HepG2 (cell line): ENCODE results near the gene PHRF1. TPM values are rescaled to one million over a fixed set of nuclear protein-coding genes. Genes with fewer than 3 reads are reported as not detected.
A peak's percentile ranks its signal among the peaks of the same experiment; 100 is the strongest.

Experiments
- ATAC-seq: fragments of 200-7000 bp; cut with Tn5 transposase; 3 replicates; pipeline ENCODE4 v1.9.1; 2020; ENCODE audit warnings: mild to moderate bottlenecking, moderate library complexity
- BruUV-seq: library from RNA; stranded (reverse); fragments of 400-500 nt; replicated peaks from 2 replicates; lab custom pipeline; 2021; lab: Mats Ljungman, UMichigan
- CTCF ChIA-PET: fragments of 300-600 bp; formaldehyde crosslinking; extraction: SDS; loops from one replicate; lab custom pipeline; 2021; ENCODE audit warnings: low total read pairs, inconsistent platforms, low intra/inter-chr PET ratio; lab: Yijun Ruan, JAX
- POLR2A ChIA-PET: fragments of 350-600 bp; sonication (Branson Sonifier 250); formaldehyde crosslinking; loops from one replicate; lab custom pipeline; 2020; ENCODE audit warnings: antibody characterized with exemption, inconsistent platforms; lab: Yijun Ruan, JAX
- DNase-seq: peaks from one replicate; pipeline ENCODE4 v3.0.0-alpha.2; 2015; ENCODE audit warnings: low spot score
- FAIRE-seq: peaks from 3 replicates; lab custom pipeline; 2011; peaks lifted over from hg19 to GRCh38; lab: Jason Lieb, UNC
- H2AFZ ChIP-seq: one replicate; pipeline ENCODE4 v1.6.1; 2011; ENCODE audit warnings: low read length, inconsistent platforms
- H3K27ac ChIP-seq: fragments of 300-600 bp; 3 replicates; pipeline ENCODE4 v1.8.0; 2011; ENCODE audit warnings: mixed run types, mild to moderate bottlenecking, mixed read lengths, low read length, inconsistent platforms; ENCODE audit not compliant: insufficient read depth; ENCODE audit errors: extremely low read length
- H3K27me3 ChIP-seq, 2 experiments: fragments of 200-600 bp in 1 of 2; 2 replicates in 1 of 2; 3 replicates in 1 of 2; pipeline versions ENCODE4 v1.6.0 to v1.8.0; 2011; ENCODE audit warnings: low read length in 2 of 2, mild to moderate bottlenecking in 2 of 2, moderate library complexity in 2 of 2, inconsistent platforms in 1 of 2; ENCODE audit not compliant: insufficient read depth in 2 of 2, control insufficient read depth in 1 of 2
- H3K36me3 ChIP-seq, 2 experiments: fragments of 200-600 bp in 1 of 2; replicated peaks in 1 of 2; 2 replicates in 1 of 2; 3 replicates in 1 of 2; pipeline versions ENCODE4 v1.5.1 to v1.8.0; 2011; ENCODE audit warnings: low read length in 2 of 2, inconsistent platforms in 1 of 2; ENCODE audit not compliant: insufficient read depth in 2 of 2, control insufficient read depth in 1 of 2
- H3K4me1 ChIP-seq: 2 replicates; pipeline ENCODE4 v1.5.1; 2012; ENCODE audit warnings: low read length, inconsistent platforms; ENCODE audit not compliant: insufficient read depth
- H3K4me2 ChIP-seq: 2 replicates; pipeline ENCODE4 v1.6.0; 2011; ENCODE audit warnings: low read depth, low read length, inconsistent platforms
- H3K4me3 ChIP-seq, 3 experiments: fragments of 200-600 bp in 1 of 3; sonication (generic), shearing (Covaris generic) in 1 of 3; replicated peaks in 1 of 3; 2 replicates each; pipeline ENCODE4 v1.5.1; 2011 to 2016; ENCODE audit warnings: low read length in 3 of 3, inconsistent platforms in 2 of 3, low read depth in 2 of 3, mild to moderate bottlenecking in 2 of 3, control low read depth in 1 of 3, mixed read lengths in 1 of 3; ENCODE audit not compliant: insufficient read depth in 1 of 3
- H3K79me2 ChIP-seq: one replicate; pipeline ENCODE4 v1.6.1; 2011; ENCODE audit warnings: low read length, inconsistent platforms; ENCODE audit not compliant: insufficient read depth
- H3K9ac ChIP-seq: 2 replicates; pipeline ENCODE4 v1.6.0; 2011; ENCODE audit warnings: mild to moderate bottlenecking, low read depth, low read length, inconsistent platforms; ENCODE audit not compliant: insufficient read depth
- H3K9me3 ChIP-seq: 2 replicates; pipeline ENCODE4 v1.5.1; 2012; ENCODE audit warnings: mild to moderate bottlenecking, low read length
- H4K20me1 ChIP-seq: 2 replicates; pipeline ENCODE4 v1.6.0; 2011; ENCODE audit warnings: inconsistent platforms, mild to moderate bottlenecking, low read length, moderate library complexity; ENCODE audit not compliant: insufficient read depth
- AKAP8 ChIP-seq: sonication (generic); formaldehyde crosslinking; IDR thresholded peaks from 2 replicates; pipeline ENCODE4 v1.5.1; 2020; ENCODE audit warnings: mild to moderate bottlenecking, missing genetic modification reagents
- FOXJ3 ChIP-seq: sonication (generic); formaldehyde crosslinking; IDR thresholded peaks from 2 replicates; pipeline ENCODE4 v1.4.0; 2020; ENCODE audit warnings: missing genetic modification reagents, mild to moderate bottlenecking, borderline replicate concordance
- HDAC2 ChIP-seq: sonication (generic); formaldehyde crosslinking; IDR thresholded peaks from 2 replicates; pipeline ENCODE4 v1.4.0; 2020; ENCODE audit warnings: missing genetic modification reagents
- HMG20A ChIP-seq: IDR thresholded peaks from 2 replicates; pipeline ENCODE4 v1.6.1; 2016; ENCODE audit warnings: borderline replicate concordance
- HNF4A ChIP-seq: sonication (generic); formaldehyde crosslinking; IDR thresholded peaks from 2 replicates; pipeline ENCODE4 v1.4.0; 2020; ENCODE audit warnings: missing genetic modification reagents
- KAT8 ChIP-seq: IDR thresholded peaks from 2 replicates; pipeline ENCODE4 v1.6.1; 2016; ENCODE audit warnings: missing genetic modification reagents, missing compliant biosample characterization
- MXD4 ChIP-seq: IDR thresholded peaks from 2 replicates; pipeline ENCODE4 v1.6.1; 2016; ENCODE audit warnings: mild to moderate bottlenecking, missing biosample characterization, missing genetic modification reagents
- MXI1 ChIP-seq: IDR thresholded peaks from 3 replicates; pipeline ENCODE4 v1.6.1; 2012; ENCODE audit warnings: low read depth, low read length, inconsistent platforms, borderline replicate concordance
- PHF21A ChIP-seq: sonication (generic); formaldehyde crosslinking; IDR thresholded peaks from 2 replicates; pipeline ENCODE4 v1.5.0; 2020; ENCODE audit warnings: mild to moderate bottlenecking, missing genetic modification reagents
- RAD21 ChIP-seq: fragments of 450-650 bp; formaldehyde crosslinking; IDR thresholded peaks from 2 replicates; pipeline ENCODE4 v1.5.0; 2020; ENCODE audit warnings: mild to moderate bottlenecking
- RXRB ChIP-seq: IDR thresholded peaks from 2 replicates; pipeline ENCODE4 v1.6.1; 2016; ENCODE audit warnings: borderline replicate concordance, missing genetic modification reagents, missing compliant biosample characterization
- SKI ChIP-seq: fragments of 450-650 bp; IDR thresholded peaks from one replicate; pipeline ENCODE4 v1.6.1; 2018; ENCODE audit warnings: mild to moderate bottlenecking; ENCODE audit not compliant: partially characterized antibody
- SMC3 ChIP-seq: IDR thresholded peaks from 2 replicates; pipeline ENCODE4 v1.6.1; 2011; ENCODE audit warnings: low read length, improper control_type of control experiment
- UBTF ChIP-seq: sonication (generic); formaldehyde crosslinking; IDR thresholded peaks from 2 replicates; pipeline ENCODE4 v1.4.0; 2020; ENCODE audit warnings: mild to moderate bottlenecking, missing genetic modification reagents
- ZBTB7B ChIP-seq: sonication (generic); formaldehyde crosslinking; IDR thresholded peaks from 2 replicates; pipeline ENCODE4 v1.4.0; 2020; ENCODE audit warnings: missing genetic modification reagents
- ZFX ChIP-seq: sonication (generic); formaldehyde crosslinking; IDR thresholded peaks from 2 replicates; pipeline ENCODE4 v1.4.0; 2020; ENCODE audit warnings: mild to moderate bottlenecking, low read depth, missing genetic modification reagents, moderate library complexity
- ZFY ChIP-seq: sonication (generic); formaldehyde crosslinking; IDR thresholded peaks from 2 replicates; pipeline ENCODE4 v1.4.0; 2020; ENCODE audit warnings: missing genetic modification reagents
- ZNF12 ChIP-seq: sonication (generic); formaldehyde crosslinking; IDR thresholded peaks from 2 replicates; pipeline ENCODE4 v1.5.0; 2020; ENCODE audit warnings: missing genetic modification reagents
- ZNF33B ChIP-seq: sonication (generic); formaldehyde crosslinking; IDR thresholded peaks from 2 replicates; pipeline ENCODE4 v1.5.1; 2020; ENCODE audit warnings: mild to moderate bottlenecking, missing genetic modification reagents
- ZNF800 ChIP-seq: sonication (generic); formaldehyde crosslinking; IDR thresholded peaks from 2 replicates; pipeline ENCODE4 v1.4.0; 2020; ENCODE audit warnings: missing genetic modification reagents
- ZSCAN21 ChIP-seq: sonication (generic); formaldehyde crosslinking; IDR thresholded peaks from 2 replicates; pipeline ENCODE4 v1.8.0; 2022; ENCODE audit warnings: mild to moderate bottlenecking, missing genetic modification reagents, moderate library complexity, borderline replicate concordance
- WGBS: methylation state at CpG from one replicate; pipeline ENCODE4 v1.1.6; 2017; ENCODE audit warnings: low lambda C conversion rate; 5-methylcytosine and 5-hydroxymethylcytosine counted together
- in situ Hi-C: cut with HindIII; loops from 2 replicates; pipeline ENCODE4 v1.10.0; 2017; ENCODE audit warnings: low pct_unique_long_range_greater_than_20kb; ENCODE audit not compliant: extremely low pct_ligation_motif_present
- intact Hi-C: fragments of 100-400 bp; cut with micrococcal nuclease; formaldehyde crosslinking; loops from one replicate; pipeline ENCODE4 v1.10.0; 2022; ENCODE audit not compliant: unreplicated experiment
- polyA plus RNA-seq, 8 experiments: library from polyadenylated mRNA; depleted of rRNA in 3 of 8; stranded (reverse) in 7 of 8; unstranded in 1 of 8; fragments of >200 nt; fragmentation: Illumina TruSeq in 4 of 8; extraction: Trizol in 4 of 8; gene quantifications; 2 replicates each; pipeline versions ENCODE4 v1.2.1 to v1.2.3, GENCODE V29; 2011 to 2016; ENCODE audit warnings: low read depth in 4 of 8, missing spikeins in 1 of 8, mixed read lengths in 1 of 8; ENCODE audit not compliant: insufficient read depth in 1 of 8
- total RNA-seq, 5 experiments: library from RNA; depleted of rRNA; stranded (reverse); fragments of >200 nt; fragmentation: Illumina TruSeq; extraction: Trizol; gene quantifications; 2 replicates each; pipeline ENCODE4 v1.2.3, GENCODE V29; 2016; ENCODE audit warnings: low read depth in 1 of 5

Gene PHRF1
- total and polyA plus RNA-seq, 2 of the 13 experiments (the other 11 are each of a cell fraction or from before 2014, with no cell fraction given) = 8.2 to 16.7 TPM

GRCh38 chr11:655036-655726, 78.9 kb downstream of the PHRF1 start:
- WGBS = 12% methylated on average over 12 of the region's 30 CpGs
- peak overlapping the region; percentile 23; the same call in 1 of the 2 replicates for H3K9ac ChIP-seq
- H3K4me2 ChIP-seq = peak overlapping the region; percentile 69
- BruUV-seq = no TSS peak
- in situ Hi-C loops = loop anchor here (5.0 kb wide), 1 partner anchor 72 kb away; no protein-coding TSS in a partner anchor
- ATAC-seq = peak; percentile 92
- no peak overlapping the region for H2AFZ ChIP-seq
- peak overlapping the region in 1 of 3 experiments; percentile 39; a peak in 1 of 6 replicates for H3K4me3 ChIP-seq
- peaks cover 47% of the 10 kb centered on the region for H3K4me1 ChIP-seq
- no peaks in the 10 kb centered on the region for H3K79me2 ChIP-seq
- H4K20me1 ChIP-seq = peaks cover 13% of the 10 kb centered on the region; the same call in 1 of the 2 replicates
- H3K27ac ChIP-seq = peak overlapping the region; percentile 78
- CTCF ChIA-PET = no interaction called here
- H3K9me3 ChIP-seq = no peaks in the 10 kb centered on the region
- no peaks in the 10 kb centered on the region for H3K27me3 ChIP-seq
- DNase-seq = peak; percentile 90
- intact Hi-C loops = loop anchor here (10.0 kb wide), 1 partner anchor 50 kb away; the partner anchor contains the start of gene EPS8L2
- peaks cover 12 to 29% of the 10 kb centered on the region in 2 experiments; a peak in 4 of 5 replicates for H3K36me3 ChIP-seq
- peak; percentile 86 for FAIRE-seq
- POLR2A ChIA-PET = interaction anchor here (0.7 to 2.0 kb wide), 15 partner anchors 14 to 164 kb away, joined by 3 to 9 read pairs (median 4); partner anchors contain the start of genes DEAF1, GATD1, PHRF1 and PIDD1
- TF ChIP-seq ZNF12 (CRISPR knock-in tag) = 0 out of 2 replicates have a peak, but pooled peaks have one; percentile 36
- TF ChIP-seq HDAC2 (CRISPR knock-in tag) = peak; percentile 58; the same call in 1 of the 2 replicates
- peak; percentile 72; the same call in 1 of the 3 replicates for TF ChIP-seq MXI1
- TF ChIP-seq KAT8 = 0 out of 2 replicates have a peak, but pooled peaks have one; percentile 38
- TF ChIP-seq ZFY (CRISPR knock-in tag) = peak; percentile 75
- 0 out of 2 replicates have a peak, but pooled peaks have one; percentile 25 for TF ChIP-seq AKAP8 (CRISPR knock-in tag)
- TF ChIP-seq ZFX = peak; percentile 86
- TF ChIP-seq RAD21 (CRISPR knock-in tag) = peak; percentile 23; the same call in 1 of the 2 replicates
- TF ChIP-seq HNF4A (CRISPR knock-in tag) = peak; percentile 46
- TF ChIP-seq ZNF800 = peak; percentile 27; the same call in 1 of the 2 replicates
- peak; percentile 84 for TF ChIP-seq UBTF (CRISPR knock-in tag)
- TF ChIP-seq ZBTB7B (CRISPR knock-in tag) = 0 out of 2 replicates have a peak, but pooled peaks have one; percentile 62
- 0 out of 2 replicates have a peak, but pooled peaks have one; percentile 22 for TF ChIP-seq PHF21A (CRISPR knock-in tag)
- 0 out of 2 replicates have a peak, but pooled peaks have one; percentile 17 for TF ChIP-seq HMG20A
- peak; percentile 14; the same call in 1 of the 2 replicates for TF ChIP-seq FOXJ3 (CRISPR knock-in tag)
- TF ChIP-seq ZNF33B (CRISPR knock-in tag) = no peak
- peak; percentile 71; the same call in 1 of the 2 replicates for TF ChIP-seq MXD4
- TF ChIP-seq RXRB (CRISPR knock-in tag) = peak; percentile 61
- TF ChIP-seq SMC3 = no peak
- TF ChIP-seq ZSCAN21 (CRISPR knock-in tag) = peak; percentile 21; the same call in 1 of the 2 replicates
- peak; percentile 49 for TF ChIP-seq SKI
